ENCODE results near the gene IRAK1. TPM values are rescaled to one million over a fixed set of nuclear protein-coding genes. Genes with fewer than 3 reads are reported as not detected.
A peak's percentile ranks its signal among the peaks of the same experiment; 100 is the strongest.

Gene IRAK1
- total RNA-seq, 1 donor from 2014 or later: 86.1 TPM

DNA sequence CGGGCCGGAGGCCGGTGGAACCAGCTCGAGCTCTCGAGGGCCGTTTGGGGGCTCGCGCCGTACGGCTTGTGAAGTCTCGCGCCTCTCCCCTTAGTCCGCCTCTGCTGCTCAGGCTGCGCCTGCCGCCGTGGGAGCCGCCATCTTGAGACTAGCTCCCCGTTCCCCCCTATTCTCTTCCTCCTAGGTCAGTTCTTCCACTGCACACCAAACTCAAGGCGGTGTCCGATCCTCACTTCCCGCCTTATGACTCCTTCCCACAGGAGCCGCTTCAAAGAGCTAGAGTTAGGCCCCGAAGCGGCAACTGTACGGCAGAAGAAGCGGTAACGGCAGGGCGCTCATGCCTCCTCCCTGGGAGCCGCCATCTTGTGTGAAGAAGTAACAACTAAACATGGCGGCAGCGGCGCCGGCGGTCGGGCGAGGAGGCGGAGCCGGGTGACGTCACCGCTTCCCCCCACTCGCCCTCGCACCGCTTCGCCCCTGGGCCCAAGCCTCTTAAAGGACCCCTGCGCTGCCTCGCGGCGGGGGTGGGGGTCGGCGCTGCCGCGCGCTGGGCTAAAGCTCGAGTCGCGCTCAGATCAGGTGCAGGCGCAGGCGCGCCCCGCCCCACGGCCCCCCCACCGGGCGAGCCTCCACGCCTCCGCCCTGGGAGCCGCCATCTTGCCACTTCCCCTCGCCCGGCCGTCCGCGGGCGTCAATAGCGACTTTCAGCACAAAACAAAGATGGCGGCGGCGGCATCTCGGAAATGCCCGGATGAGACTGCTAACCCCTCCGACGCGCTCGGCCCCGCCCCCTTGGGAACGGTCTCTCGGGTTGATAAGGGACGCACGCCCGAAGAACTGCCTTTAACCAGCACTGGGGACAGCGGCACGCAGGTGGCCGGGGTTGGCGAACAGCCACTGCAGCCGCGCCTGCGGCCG, 48.0 kb downstream of the IRAK1 start, which contains the start of gene HCFC1:
Gene HCFC1, minus strand, starts transcription at position 369 of the 918 bp plus-strand sequence. CDS start 978 bp downstream, outside the sequence.
- peak within 1 kb of the TSS; percentile 100 for H3K27ac Mint-ChIP-seq
- TF ChIP-seq, protein P1, sequence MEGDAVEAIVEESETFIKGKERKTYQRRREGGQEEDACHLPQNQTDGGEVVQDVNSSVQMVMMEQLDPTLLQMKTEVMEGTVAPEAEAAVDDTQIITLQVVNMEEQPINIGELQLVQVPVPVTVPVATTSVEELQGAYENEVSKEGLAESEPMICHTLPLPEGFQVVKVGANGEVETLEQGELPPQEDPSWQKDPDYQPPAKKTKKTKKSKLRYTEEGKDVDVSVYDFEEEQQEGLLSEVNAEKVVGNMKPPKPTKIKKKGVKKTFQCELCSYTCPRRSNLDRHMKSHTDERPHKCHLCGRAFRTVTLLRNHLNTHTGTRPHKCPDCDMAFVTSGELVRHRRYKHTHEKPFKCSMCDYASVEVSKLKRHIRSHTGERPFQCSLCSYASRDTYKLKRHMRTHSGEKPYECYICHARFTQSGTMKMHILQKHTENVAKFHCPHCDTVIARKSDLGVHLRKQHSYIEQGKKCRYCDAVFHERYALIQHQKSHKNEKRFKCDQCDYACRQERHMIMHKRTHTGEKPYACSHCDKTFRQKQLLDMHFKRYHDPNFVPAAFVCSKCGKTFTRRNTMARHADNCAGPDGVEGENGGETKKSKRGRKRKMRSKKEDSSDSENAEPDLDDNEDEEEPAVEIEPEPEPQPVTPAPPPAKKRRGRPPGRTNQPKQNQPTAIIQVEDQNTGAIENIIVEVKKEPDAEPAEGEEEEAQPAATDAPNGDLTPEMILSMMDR (conservative IDR thresholded peaks at IDR 0.05): no peak
- H3K4me3 Mint-ChIP-seq: peak within 1 kb of the TSS; percentile 100
- peaks cover 36% of the 10 kb centered on the region for H3K4me1 Mint-ChIP-seq (ENCODE audit: unreplicated experiment)
- no peaks in the 10 kb centered on the region for H3K27me3 Mint-ChIP-seq
- DNase-seq (ENCODE audit: extremely low spot score, unreplicated experiment): peak; percentile 98
- no peaks in the 10 kb centered on the region for H3K9me3 Mint-ChIP-seq
- H3K36me3 Mint-ChIP-seq: peaks cover 11% of the 10 kb centered on the region

DNA sequence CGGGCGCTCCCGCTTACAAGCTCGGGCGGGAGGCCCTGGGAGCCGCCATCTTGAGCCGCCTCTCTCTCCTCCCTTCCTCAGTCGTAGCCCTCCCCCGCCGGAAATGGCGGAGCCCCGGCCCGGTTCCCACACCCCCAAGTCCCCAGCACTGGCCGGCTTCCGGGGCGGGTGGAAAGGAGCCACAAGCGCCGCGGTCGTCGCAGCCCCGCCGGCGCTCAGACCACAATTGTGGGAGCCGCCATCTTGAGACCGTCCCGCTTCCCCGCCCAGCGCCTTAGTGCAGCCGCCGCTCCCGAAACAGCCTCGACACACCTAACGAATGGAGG, 48.6 kb downstream of the IRAK1 start:
- Mint-ChIP-seq H3K27ac (peak overlapping the region; percentile 99), H3K4me1 (ENCODE audit: unreplicated experiment) (peaks cover 43% of the 10 kb centered on the region), H3K9me3 (no peaks in the 10 kb centered on the region), H3K27me3 (no peaks in the 10 kb centered on the region), H3K36me3 (peaks cover 11% of the 10 kb centered on the region), H3K4me3 (peak overlapping the region; percentile 100)
- TF ChIP-seq, protein P1 (conservative IDR thresholded peaks at IDR 0.05): no peak
- DNase-seq (ENCODE audit: extremely low spot score, unreplicated experiment): peak; percentile 93

DNA sequence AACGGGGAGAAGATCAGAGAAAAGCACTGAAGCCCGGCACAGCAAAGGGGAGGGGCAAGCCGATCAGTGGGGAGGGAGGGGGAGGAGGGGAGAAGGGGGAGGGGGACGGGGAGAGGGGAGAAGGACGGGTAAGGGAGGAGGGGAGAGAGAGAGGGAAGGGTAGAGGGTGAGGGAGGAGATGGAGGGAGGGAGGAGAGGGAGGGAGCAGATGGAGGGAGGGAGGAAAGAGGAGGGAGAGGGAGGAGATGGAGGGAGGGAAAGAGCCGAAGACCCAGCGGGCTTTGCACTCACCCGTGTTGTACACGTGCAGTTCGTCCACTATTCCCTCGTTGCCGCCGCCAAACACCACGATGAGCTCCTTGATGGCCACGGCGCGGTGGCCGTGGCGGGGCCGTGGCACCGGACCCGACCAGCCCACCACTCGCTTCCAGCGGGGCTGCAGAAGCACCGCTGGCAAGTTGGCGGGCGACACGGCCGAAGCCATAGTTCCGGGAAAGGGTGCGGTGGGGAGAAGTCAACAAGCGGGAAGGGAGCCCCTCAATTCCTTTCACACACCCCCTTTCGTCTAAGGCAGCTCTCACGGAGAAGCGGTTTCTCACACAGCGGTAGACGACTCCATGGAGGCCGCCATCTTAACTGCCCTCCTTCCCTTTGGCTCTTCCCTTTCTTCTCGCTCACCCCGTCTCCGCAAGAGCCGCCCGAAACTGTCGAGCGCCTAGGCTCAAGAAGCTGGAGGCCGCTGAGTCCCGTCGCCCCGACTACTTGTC, 49.2 kb downstream of the IRAK1 start:
- Mint-ChIP-seq H3K27ac (peak overlapping the region; percentile 99), H3K27me3 (no peaks in the 10 kb centered on the region), H3K4me3 (peak overlapping the region; percentile 100), H3K4me1 (ENCODE audit: unreplicated experiment) (peaks cover 45% of the 10 kb centered on the region), H3K9me3 (no peaks in the 10 kb centered on the region), H3K36me3 (peaks cover 11% of the 10 kb centered on the region)
- TF ChIP-seq, protein P1 (conservative IDR thresholded peaks at IDR 0.05): no peak
- no peak for DNase-seq (ENCODE audit: extremely low spot score, unreplicated experiment)

DNA sequence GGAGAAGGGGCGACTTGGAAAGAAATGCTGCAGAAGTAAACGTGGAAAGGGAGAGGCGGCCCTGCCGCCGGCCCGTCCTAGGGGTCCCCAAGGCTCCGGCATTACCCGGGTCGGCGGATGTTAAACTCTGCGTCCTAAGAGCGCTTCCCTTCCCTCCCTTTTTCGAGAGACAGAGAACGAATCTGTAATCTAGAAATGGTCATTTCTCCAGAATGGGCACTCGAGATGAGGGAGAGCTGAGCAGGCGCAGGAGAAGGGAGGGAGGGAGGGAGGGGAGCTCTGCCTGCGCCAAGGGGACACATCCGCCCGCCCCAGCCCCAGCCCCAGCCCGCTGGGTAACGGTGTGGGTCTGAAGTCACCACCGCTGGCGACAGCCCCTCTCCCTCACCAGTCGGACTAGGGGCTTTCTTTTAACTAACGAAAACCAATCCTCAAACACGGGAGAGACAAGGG, 49.8 kb downstream of the IRAK1 start:
- TF ChIP-seq, protein P1 (conservative IDR thresholded peaks at IDR 0.05): no peak
- peak overlapping the region; percentile 99 for H3K27ac Mint-ChIP-seq
- H3K4me1 Mint-ChIP-seq (ENCODE audit: unreplicated experiment): peaks cover 44% of the 10 kb centered on the region
- H3K9me3 Mint-ChIP-seq: no peaks in the 10 kb centered on the region
- peak overlapping the region; percentile 100 for H3K4me3 Mint-ChIP-seq
- DNase-seq (ENCODE audit: extremely low spot score, unreplicated experiment): no peak
- H3K27me3 Mint-ChIP-seq: no peaks in the 10 kb centered on the region
- H3K36me3 Mint-ChIP-seq: peaks cover 11% of the 10 kb centered on the region

DNA sequence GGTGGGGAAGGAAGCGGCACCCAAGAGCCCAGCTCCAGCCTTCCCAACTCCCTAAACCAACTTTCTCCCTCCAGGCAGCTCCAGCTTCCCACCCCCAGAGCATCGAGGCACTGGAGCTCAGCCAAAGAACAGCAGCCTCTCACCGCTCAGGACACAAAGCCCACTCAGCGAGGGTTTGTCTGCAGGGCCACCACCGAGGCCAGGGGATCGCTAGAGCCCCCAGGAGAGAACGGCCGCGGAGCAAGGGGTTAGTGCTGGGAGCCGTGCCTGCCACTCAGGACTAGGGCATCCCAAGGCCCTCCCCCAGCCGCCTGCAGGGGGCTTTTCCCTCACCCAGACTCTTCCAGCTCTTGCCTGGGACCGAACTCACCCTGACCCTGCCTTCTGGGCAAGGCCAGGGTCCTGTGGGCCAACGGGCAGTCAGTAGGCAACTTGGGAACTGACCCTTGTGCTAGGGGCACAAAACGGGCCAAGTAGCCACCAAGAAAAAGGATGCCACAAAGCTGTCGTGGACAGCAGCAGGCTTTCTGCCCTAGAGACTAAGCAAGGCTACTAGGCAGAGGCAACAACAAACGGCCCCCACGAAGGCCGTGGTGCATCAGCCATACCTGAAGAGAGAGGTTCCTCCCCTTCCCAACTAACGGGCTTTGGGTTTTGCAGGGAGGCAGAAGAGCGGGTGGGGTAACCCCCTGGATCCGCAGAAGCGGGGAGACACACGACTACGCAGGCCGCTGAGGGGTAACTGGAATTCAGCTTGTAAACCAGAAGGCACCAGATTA, 50.4 kb downstream of the IRAK1 start:
- H3K4me3 Mint-ChIP-seq: peak overlapping the region; percentile 100
- H3K4me1 Mint-ChIP-seq (ENCODE audit: unreplicated experiment): peaks cover 38% of the 10 kb centered on the region
- DNase-seq (ENCODE audit: extremely low spot score, unreplicated experiment): no peak
- H3K9me3 Mint-ChIP-seq: no peaks in the 10 kb centered on the region
- peaks cover 11% of the 10 kb centered on the region for H3K36me3 Mint-ChIP-seq
- H3K27me3 Mint-ChIP-seq: no peaks in the 10 kb centered on the region
- TF ChIP-seq, protein P1 (conservative IDR thresholded peaks at IDR 0.05): peak; percentile 49
- H3K27ac Mint-ChIP-seq: peak overlapping the region; percentile 99

Data from type B pancreatic cell (in vitro differentiated cells).